Measurements from ENCODE around the gene DDX6. TPM values are rescaled to one million over a fixed set of nuclear protein-coding genes. Genes with fewer than 3 reads are reported as not detected.

Gene DDX6
- total and polyA plus RNA-seq, 2 donors (not counting 1 experiment from before 2014, with no cell fraction given): 36.7 to 255 TPM

- WGBS (ENCODE audit: insufficient coverage): under 1% methylated on average over 10 of the region's 18 CpGs
- no peak for TF ChIP-seq CTCF (IDR thresholded peaks at IDR 0.05)
- no peak for TF ChIP-seq EZH2 (IDR thresholded peaks at IDR 0.05; ENCODE audit: borderline replicate concordance, insufficient read depth, low read depth, low read length, poor library complexity, severe bottlenecking)
- POLR2A ChIA-PET: interaction anchor here (0.5 to 5.7 kb wide), 15 partner anchors 24 to 141 kb away, joined by 3 to 97 read pairs (median 25); no protein-coding TSS in a partner anchor
- H3K27ac Mint-ChIP-seq: peak overlapping the region; percentile 100
- H3K4me3 ChIP-seq (ENCODE audit: control extremely low read depth in 1 of 5, extremely low read depth in 1 of 5, insufficient read depth in 1 of 5, low read depth in 2 of 5, low read length in 4 of 5): peak overlapping the region; percentile 74 to 97 (median 94)
- H3K9ac ChIP-seq (ENCODE audit: low read length): peak overlapping the region; percentile 98
- H3K27me3 ChIP-seq (replicated peaks in 1 of 4; ENCODE audit: control extremely low read depth in 1 of 4, control insufficient read depth in 3 of 4, insufficient read depth in 4 of 4, low read length in 3 of 4): no peaks in the 10 kb centered on the region
- H3K4me1 Mint-ChIP-seq: peaks cover 41% of the 10 kb centered on the region
- H3K27ac ChIP-seq (ENCODE audit: low read length in 2 of 2): peak overlapping the region; percentile 98 to 100
- ATAC-seq (ENCODE audit: low read depth) (no peak), DNase-seq (no peak)
- peaks cover 73% of the 10 kb centered on the region for H3K79me2 ChIP-seq (ENCODE audit: control insufficient read depth, insufficient read depth, low read length)
- H3K9me3 Mint-ChIP-seq (ENCODE audit: insufficient read depth): no peaks in the 10 kb centered on the region
- H3K4me3 Mint-ChIP-seq: peak overlapping the region; percentile 100
- intact Hi-C loops (cut with micrococcal nuclease): loop anchor here (1.0 to 5.0 kb wide), 4 partner anchors 32 to 352 kb away; partner anchors contain the start of genes KMT2A, RPS25 and TRAPPC4
- CTCF ChIA-PET: interaction anchor here (0.6 to 6.8 kb wide), 30 partner anchors 10 to 168 kb away, joined by 3 to 119 read pairs (median 4); partner anchors contain the start of genes BCL9L and UPK2
- no peak overlapping the region for H2AFZ ChIP-seq (ENCODE audit: insufficient read depth, low read depth, low read length, poor library complexity, severe bottlenecking)
- peaks cover 5 to 19% of the 10 kb centered on the region in 2 experiments for H3K36me3 ChIP-seq (replicated peaks in 1 of 2; ENCODE audit: control extremely low read depth in 1 of 2, control insufficient read depth in 1 of 2, extremely low read depth in 1 of 2, insufficient read depth in 2 of 2, low read length in 1 of 2)
- no peaks in the 10 kb centered on the region for H3K27me3 Mint-ChIP-seq
- H3K4me2 ChIP-seq (replicated peaks; ENCODE audit: low read depth, low read length, poor library complexity, severe bottlenecking): peak overlapping the region; percentile 77
- H4K20me1 ChIP-seq (ENCODE audit: control insufficient read depth, insufficient read depth, low read length, poor library complexity, severe bottlenecking): peaks cover 55% of the 10 kb centered on the region
- peaks cover 51 to 60% of the 10 kb centered on the region in 2 donors for H3K4me1 ChIP-seq (ENCODE audit: control insufficient read depth in 2 of 2, insufficient read depth in 2 of 2, low read length in 2 of 2)
- no peaks in the 10 kb centered on the region for H3K9me3 ChIP-seq (ENCODE audit: control extremely low read depth in 1 of 3, control insufficient read depth in 2 of 3, insufficient read depth in 1 of 3, low read length in 2 of 3)
Observed at GRCh38 chr11:118789501-118790356, 1.2 kb downstream of the DDX6 start.

All from B cell (primary cell).